A673 (cell line): ENCODE data around the gene RGS14.

ENCODE experiments used
- CTCF ChIP-seq: fragments of 300-800, 200-600 bp; sonication (generic); conservative IDR thresholded peaks from 2 replicates; pipeline ENCODE4 v1.5.1; 2017; ENCODE audit warnings: low read depth, mild to moderate bottlenecking, antibody characterized with exemption, low read length, moderate library complexity, mixed read lengths
- EZH2 ChIP-seq: fragments of 200-600 bp; sonication (generic); IDR thresholded peaks from 2 replicates; pipeline ENCODE4 v1.6.1; 2017; ENCODE audit warnings: borderline replicate concordance, low read depth, mild to moderate bottlenecking, mixed read lengths, antibody characterized with exemption, low read length; ENCODE audit not compliant: poor library complexity, severe bottlenecking

DNA sequence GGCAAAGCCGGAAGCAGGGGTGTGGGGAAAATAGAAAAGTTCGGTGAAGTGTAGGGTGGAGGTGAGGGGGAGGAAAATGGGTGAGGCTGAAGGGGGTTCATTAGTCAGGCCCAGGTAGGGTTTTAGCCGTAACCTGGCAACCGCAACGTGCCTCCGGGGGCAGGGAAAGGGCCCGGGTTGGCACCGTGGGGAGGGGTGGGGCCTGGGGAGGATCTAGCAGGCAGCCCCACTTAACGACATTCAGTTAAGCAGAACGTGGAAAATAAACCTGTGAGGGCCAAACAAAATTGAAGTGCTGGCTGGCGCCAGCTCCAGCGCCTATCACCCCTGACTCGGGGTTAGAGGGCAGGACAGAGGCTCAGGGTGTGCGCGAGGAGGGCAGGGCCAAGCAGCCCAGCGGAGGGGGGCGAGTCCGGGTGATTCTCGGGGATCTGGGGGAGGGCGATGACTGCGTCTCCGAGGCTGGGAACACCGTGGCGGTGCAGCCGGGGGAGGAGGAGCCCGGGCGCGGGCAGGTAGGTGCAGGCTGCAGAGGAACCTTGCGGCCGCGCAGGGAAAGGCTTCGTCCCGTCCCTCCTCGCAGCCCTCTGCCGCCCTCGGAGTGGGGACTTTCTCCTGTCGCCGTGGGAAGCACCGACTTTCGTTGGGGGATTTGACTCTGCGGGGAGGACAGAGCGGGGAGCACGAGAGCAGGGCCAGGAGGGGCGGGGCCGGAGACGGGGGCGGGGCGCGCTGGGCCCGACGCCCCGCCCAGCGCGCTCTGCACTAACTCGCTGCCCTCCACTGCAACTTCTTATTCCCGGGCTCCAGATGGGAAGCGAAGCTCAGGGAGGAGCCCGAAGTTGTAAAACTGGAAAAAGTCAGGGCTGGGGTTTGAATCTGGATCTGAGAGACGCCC, 5.1 kb downstream of the RGS14 start:
- TF ChIP-seq CTCF (no peak), EZH2 (no peak)
